Measurements from ENCODE around the gene ARL8A. TPM values are rescaled to one million over a fixed set of nuclear protein-coding genes. Genes with fewer than 3 reads are reported as not detected.

The ARL8A gene
- total and polyA plus RNA-seq, 5 donors from 2014 or later, result 6.6 to 84.1 (median 7.9) TPM

Other genes with a start within 250 kb of the ARL8A start
- not detected for gene LMOD1, start 198.2 kb downstream of the ARL8A start, total RNA-seq
- gene LMOD1, start 198.2 kb downstream of the ARL8A start, polyA plus RNA-seq, result not detected
- 43.1 TPM for gene TIMM17A, start 189.2 kb downstream of the ARL8A start, total RNA-seq
- 10 to 100 TPM; 28.2 to 52.7 (median 36.7) TPM for gene TIMM17A, start 189.2 kb downstream of the ARL8A start, polyA plus RNA-seq
- gene RNPEP, start 162.1 kb downstream of the ARL8A start, total RNA-seq, result 29.8 TPM
- 10 to 100 TPM; 31.0 to 51.2 (median 33.0) TPM for gene RNPEP, start 162.1 kb downstream of the ARL8A start, polyA plus RNA-seq
- gene ELF3, start 134.2 kb downstream of the ARL8A start, total RNA-seq, result 1.0 TPM
- gene ELF3, start 134.2 kb downstream of the ARL8A start, polyA plus RNA-seq, result not detected
- gene GPR37L1, start 21.8 kb downstream of the ARL8A start, total RNA-seq, result not detected
- under 1 TPM; 0.03 to 0.25 (median 0.17) TPM for gene GPR37L1, start 21.8 kb downstream of the ARL8A start, polyA plus RNA-seq
- gene PTPN7, start 15.9 kb upstream of the ARL8A start, total RNA-seq, result 124 TPM
- gene PTPN7, start 15.9 kb upstream of the ARL8A start, polyA plus RNA-seq, result 10 to 100 TPM; 57.5 to 83.1 (median 76.8) TPM
- gene LGR6, start 49.1 kb upstream of the ARL8A start, total RNA-seq, result 0.32 TPM
- gene LGR6, start 49.1 kb upstream of the ARL8A start, polyA plus RNA-seq, result under 1 TPM; 0.16 to 0.87 (median 0.30) TPM
- gene UBE2T, start 197.2 kb upstream of the ARL8A start, total RNA-seq, result 1.2 TPM
- gene UBE2T, start 197.2 kb upstream of the ARL8A start, polyA plus RNA-seq, result 10 to 100 TPM; 12.4 to 16.1 (median 15.1) TPM
- gene PPP1R12B, start 204.0 kb upstream of the ARL8A start, total RNA-seq, result 32.5 TPM
- gene PPP1R12B, start 204.0 kb upstream of the ARL8A start, polyA plus RNA-seq, result 1 to 10 TPM; 3.8 to 6.4 (median 4.2) TPM